GM21528 (cell line): Measurements from ENCODE around the gene TAAR9.
A peak's percentile ranks its signal among the peaks of the same experiment; 100 is the strongest.

Source experiments
- ATAC-seq: cut with Tn5 transposase; IDR thresholded peaks from one replicate; pipeline ENCODE4 v1.9.1; 2021; ENCODE audit warnings: mild to moderate bottlenecking, moderate library complexity; ENCODE audit not compliant: unreplicated experiment, low FRiP score

TAAR9 gene

GRCh38 chr6:132537977-132538376, at the start of gene TAAR9:
Gene TAAR9 (plus strand): TSS chr6:132538277. CDS start chr6:132538290, 13 bp downstream.
- ATAC-seq = no peak

- ATAC-seq = no peak
These were observed 48.7 kb upstream of the TAAR9 start for GRCh38 chr6:132489376-132489775.

GRCh38 chr6:132490024-132490423, 48.1 kb upstream of the TAAR9 start:
- peak; percentile 42 for ATAC-seq

- ATAC-seq = peak; percentile 63
These were observed 47.4 kb upstream of the TAAR9 start for GRCh38 chr6:132490478-132491204.

- ATAC-seq = no peak
These were observed 46.8 kb upstream of the TAAR9 start for GRCh38 chr6:132491303-132491702.

- ATAC-seq = no peak
These were observed 46.2 kb upstream of the TAAR9 start for GRCh38 chr6:132491881-132492280.

GRCh38 chr6:132494954-132495353, 43.1 kb upstream of the TAAR9 start:
- ATAC-seq = no peak

GRCh38 chr6:132495604-132496079, 42.4 kb upstream of the TAAR9 start:
- peak; percentile 50 for ATAC-seq

- ATAC-seq = no peak
These were observed 41.4 kb upstream of the TAAR9 start for GRCh38 chr6:132496519-132497180.

GRCh38 chr6:132498638-132499037, 39.4 kb upstream of the TAAR9 start:
- ATAC-seq = peak; percentile 58

- no peak for ATAC-seq
These were observed 38.3 kb upstream of the TAAR9 start for GRCh38 chr6:132499757-132500156.

GRCh38 chr6:132504757-132505156, 33.3 kb upstream of the TAAR9 start:
- no peak for ATAC-seq

GRCh38 chr6:132505158-132505557, 32.9 kb upstream of the TAAR9 start:
- ATAC-seq = peak; percentile 44

- no peak for ATAC-seq
These were observed 31.6 kb upstream of the TAAR9 start for GRCh38 chr6:132506461-132506860.

- no peak for ATAC-seq
These were observed 30.9 kb upstream of the TAAR9 start for GRCh38 chr6:132506869-132507808.

- no peak for ATAC-seq
These were observed 26.8 kb upstream of the TAAR9 start for GRCh38 chr6:132511210-132511830.

GRCh38 chr6:132511831-132512220, 26.3 kb upstream of the TAAR9 start:
- no peak for ATAC-seq

GRCh38 chr6:132512342-132512637, 25.8 kb upstream of the TAAR9 start:
- ATAC-seq = no peak

GRCh38 chr6:132512638-132513632, 25.1 kb upstream of the TAAR9 start, which contains the start of gene STX7:
Gene STX7 (minus strand): TSS chr6:132513116. CDS start chr6:132503530, 9,586 bp downstream.
- peak; percentile 95 for ATAC-seq
